GM23338 (cell line): ENCODE measurements around the gene MAP3K5. TPM values are rescaled to one million over a fixed set of nuclear protein-coding genes. Genes with fewer than 3 reads are reported as not detected.
"Not testable (repeated sequence)": the region's sequence is repeated elsewhere in the genome, so short reads cannot be mapped to it uniquely, and the experiment has no call there.

Source experiments
- ATAC-seq: fragments of 200-7000 bp; cut with Tn5 transposase; 3 replicates; pipeline ENCODE4 v1.9.1; 2020
- DNase-seq: peaks from one replicate; pipeline ENCODE4 v3.0.0-alpha.2; 2015; ENCODE audit warnings: low spot score
- H2AFZ ChIP-seq: fragments of 200-600 bp; sonication (generic); 2 replicates; pipeline ENCODE4 v1.8.0; 2016; ENCODE audit warnings: antibody characterized with exemption, mild to moderate bottlenecking, moderate library complexity
- H3F3A ChIP-seq: fragments of 200-600 bp; sonication (generic); replicated peaks from 2 replicates; pipeline ENCODE4 v1.8.0; 2017; ENCODE audit warnings: antibody characterized with exemption, mixed run types, low read depth
- H3K27ac ChIP-seq: fragments of 200-600 bp; sonication (generic); 2 replicates; pipeline ENCODE4 v1.6.1; 2016; ENCODE audit warnings: low read depth
- H3K27me3 ChIP-seq: fragments of 200-600 bp; sonication (generic); 2 replicates; pipeline ENCODE4 v1.8.0; 2016; ENCODE audit warnings: mild to moderate bottlenecking, mixed run types, moderate library complexity; ENCODE audit not compliant: insufficient read depth
- H3K36me3 ChIP-seq: fragments of 200-600 bp; sonication (generic); 2 replicates; pipeline ENCODE4 v1.8.0; 2016; ENCODE audit warnings: mild to moderate bottlenecking; ENCODE audit not compliant: insufficient read depth
- H3K4me1 ChIP-seq: fragments of 200-600 bp; sonication (generic); 2 replicates; pipeline ENCODE4 v1.8.0; 2016; ENCODE audit warnings: mild to moderate bottlenecking, moderate library complexity; ENCODE audit not compliant: insufficient read depth
- H3K4me2 ChIP-seq: fragments of 200-600 bp; sonication (generic); 2 replicates; pipeline ENCODE4 v1.7.1; 2017; ENCODE audit warnings: mixed run types
- H3K4me3 ChIP-seq: fragments of 200-600 bp; sonication (generic); 2 replicates; pipeline ENCODE4 v1.6.1; 2016; ENCODE audit warnings: mixed run types
- H3K79me2 ChIP-seq: fragments of 200-600 bp; sonication (generic); replicated peaks from 2 replicates; pipeline ENCODE4 v1.8.0; 2017; ENCODE audit warnings: mild to moderate bottlenecking; ENCODE audit not compliant: insufficient read depth
- H3K9me2 ChIP-seq: fragments of 200-600 bp; sonication (generic); 2 replicates; pipeline ENCODE4 v1.8.0; 2017; ENCODE audit not compliant: insufficient read depth
- H4K20me1 ChIP-seq: fragments of 200-600 bp; sonication (generic); replicated peaks from 2 replicates; pipeline ENCODE4 v1.8.0; 2017; ENCODE audit warnings: mild to moderate bottlenecking; ENCODE audit not compliant: insufficient read depth
- H3K27ac Mint-ChIP-seq: 2 replicates; pipeline ENCODE4 v1.8.0; 2020; ENCODE audit warnings: inconsistent platforms, mild to moderate bottlenecking, moderate library complexity, mixed read lengths
- H3K27me3 Mint-ChIP-seq: 3 replicates; pipeline ENCODE4 v1.8.0; 2022; ENCODE audit warnings: low read depth, mild to moderate bottlenecking, moderate library complexity, mixed read lengths, inconsistent platforms; ENCODE audit not compliant: insufficient read depth, poor library complexity
- H3K36me3 Mint-ChIP-seq: 3 replicates; pipeline ENCODE4 v1.8.0; 2021; ENCODE audit warnings: low read depth, mild to moderate bottlenecking, inconsistent platforms, moderate library complexity, mixed read lengths
- H3K4me1 Mint-ChIP-seq: 3 replicates; pipeline ENCODE4 v1.8.0; 2020; ENCODE audit warnings: mild to moderate bottlenecking, inconsistent platforms, mixed read lengths
- H3K4me3 Mint-ChIP-seq: 3 replicates; pipeline ENCODE4 v1.8.0; 2021; ENCODE audit warnings: moderate library complexity, mild to moderate bottlenecking, inconsistent platforms, mixed read lengths
- H3K9me3 Mint-ChIP-seq: 3 replicates; pipeline ENCODE4 v1.8.0; 2020; ENCODE audit warnings: moderate library complexity, mild to moderate bottlenecking, inconsistent platforms, mixed read lengths
- CREB1 ChIP-seq: fragments of 250-450 bp; sonication (Bioruptor Pico); IDR thresholded peaks from 2 replicates; pipeline ENCODE4 v1.5.0; 2020; ENCODE audit warnings: low read depth, mild to moderate bottlenecking, moderate library complexity
- EZH2 ChIP-seq: fragments of 200-600 bp; sonication (generic); IDR thresholded peaks from one replicate; pipeline ENCODE4 v1.8.0; 2017; ENCODE audit warnings: antibody characterized with exemption, mild to moderate bottlenecking, low read depth; ENCODE audit not compliant: unreplicated experiment
- NANOG ChIP-seq: IDR thresholded peaks from 2 replicates; pipeline ENCODE4 v1.6.1; 2016; ENCODE audit warnings: antibody characterized with exemption, borderline replicate concordance
- POLR2AphosphoS5 ChIP-seq: IDR thresholded peaks from 2 replicates; pipeline ENCODE4 v1.6.1; 2016; ENCODE audit warnings: antibody characterized with exemption, low read depth
- ZNF114 ChIP-seq: fragments of 250-450 bp; sonication (Bioruptor Pico); IDR thresholded peaks from 2 replicates; pipeline ENCODE4 v1.5.0; 2020; ENCODE audit warnings: mild to moderate bottlenecking, moderate library complexity
- ZNF331 ChIP-seq: fragments of 250-450 bp; sonication (Bioruptor Pico); IDR thresholded peaks from 2 replicates; pipeline ENCODE4 v1.5.0; 2020; ENCODE audit warnings: low read depth, mild to moderate bottlenecking, moderate library complexity
- polyA plus RNA-seq: library from polyadenylated mRNA; unstranded; fragments of >200 nt; fragmentation: Nextera tagmentation; extraction: Ambion mirVana; gene quantifications from 2 replicates; pipeline ENCODE4 v1.2.1, GENCODE V29; 2016
- total RNA-seq: library from RNA; depleted of rRNA; stranded (reverse); fragments of >200 nt; shearing (Covaris generic); gene quantifications from 2 replicates; pipeline ENCODE4 v1.2.3, GENCODE V29; 2014
- TF ChIP-seq, protein P1 (sequence below), 2 experiments: fragments of 200-600 bp in 1 of 2; sonication (generic) in 1 of 2; conservative IDR thresholded peaks; 2 replicates each; pipeline versions ENCODE4 v1.5.1 to v1.6.1; 2016 to 2017; ENCODE audit warnings: antibody characterized with exemption in 2 of 2, low read depth in 2 of 2, mild to moderate bottlenecking in 2 of 2, moderate library complexity in 1 of 2
- TF ChIP-seq, protein P2 (sequence below): IDR thresholded peaks from 2 replicates; pipeline ENCODE4 v1.6.1; 2016; ENCODE audit warnings: antibody characterized with exemption

MAP3K5 gene
- total and polyA plus RNA-seq, 2 experiments from 2014 or later = 0.76 to 2.8 TPM

DNA sequence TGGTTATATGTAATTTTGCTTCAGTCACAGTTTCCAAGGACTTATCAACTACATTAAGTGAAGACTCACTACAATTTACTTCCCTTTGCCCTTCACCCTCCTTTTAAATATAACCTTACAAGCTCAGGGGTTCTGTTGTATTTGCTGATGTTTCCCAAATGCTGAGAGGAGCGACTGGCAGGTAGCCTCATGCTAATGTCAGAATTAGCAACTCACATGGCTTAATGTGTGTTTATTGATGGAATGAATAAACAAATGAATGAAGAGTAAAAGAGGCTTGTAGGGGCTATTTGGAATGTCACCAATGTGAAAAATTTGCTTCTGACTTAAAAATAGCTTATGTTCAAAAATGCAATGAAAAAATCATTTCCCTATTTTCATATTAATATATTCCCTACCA, 200.7 kb downstream of the MAP3K5 start:
- no peaks in the 10 kb centered on the region for H3K27me3 ChIP-seq
- no peaks in the 10 kb centered on the region for H4K20me1 ChIP-seq
- peak; percentile 21; the same call in 1 of the 2 replicates for TF ChIP-seq POLR2AphosphoS5
- no peak for TF ChIP-seq ZNF331 (CRISPR knock-in tag)
- 0 out of 2 replicates have a peak, but pooled peaks have one; percentile 61 for TF ChIP-seq NANOG
- peaks cover 13% of the 10 kb centered on the region for H3K9me2 ChIP-seq
- no peaks in the 10 kb centered on the region for H3K79me2 ChIP-seq
- H3K27ac ChIP-seq = peak overlapping the region; percentile 65
- peaks cover 45% of the 10 kb centered on the region for H3K4me1 ChIP-seq
- peak; percentile 57 for ATAC-seq
- Mint-ChIP-seq H3K4me3 (no peak overlapping the region; the same call in 2 of the 3 replicates), H3K27me3 (peaks cover 6% of the 10 kb centered on the region), H3K36me3 (peaks cover 23% of the 10 kb centered on the region), H3K27ac (peak overlapping the region; percentile 33; the same call in 1 of the 2 replicates), H3K9me3 (peaks cover 15% of the 10 kb centered on the region; the same call in 2 of the 3 replicates), H3K4me1 (peaks cover 54% of the 10 kb centered on the region)
- H2AFZ ChIP-seq = no peak overlapping the region
- peak overlapping the region; percentile 4; the same call in 1 of the 2 replicates for H3K4me3 ChIP-seq
- H3K4me2 ChIP-seq = peak overlapping the region; percentile 12
- peaks cover 5% of the 10 kb centered on the region; the same call in 1 of the 2 replicates for H3K36me3 ChIP-seq
- H3F3A ChIP-seq = peaks cover 13% of the 10 kb centered on the region; the same call in 1 of the 2 replicates
- DNase-seq = peak; percentile 31

DNA sequence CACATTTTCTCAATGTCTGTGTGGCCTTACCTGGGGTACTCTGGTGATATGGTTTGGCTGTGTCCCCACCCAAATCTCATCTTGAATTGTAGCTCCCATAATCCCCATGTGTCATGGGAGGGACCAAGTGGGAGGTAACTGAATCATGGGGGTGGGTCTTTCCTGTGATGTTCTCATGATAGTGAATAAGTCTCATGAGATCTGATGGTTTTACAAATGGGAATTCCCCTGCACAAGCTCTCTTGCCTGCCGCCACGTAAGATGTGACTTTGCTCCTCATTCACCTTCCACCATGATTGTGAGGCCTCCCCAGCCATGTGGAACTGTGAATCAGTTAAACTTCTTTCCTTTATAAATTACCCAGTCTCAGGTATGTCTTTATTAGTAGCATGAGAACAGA, 201.4 kb downstream of the MAP3K5 start:
- peaks cover 23% of the 10 kb centered on the region for H3K36me3 Mint-ChIP-seq

DNA sequence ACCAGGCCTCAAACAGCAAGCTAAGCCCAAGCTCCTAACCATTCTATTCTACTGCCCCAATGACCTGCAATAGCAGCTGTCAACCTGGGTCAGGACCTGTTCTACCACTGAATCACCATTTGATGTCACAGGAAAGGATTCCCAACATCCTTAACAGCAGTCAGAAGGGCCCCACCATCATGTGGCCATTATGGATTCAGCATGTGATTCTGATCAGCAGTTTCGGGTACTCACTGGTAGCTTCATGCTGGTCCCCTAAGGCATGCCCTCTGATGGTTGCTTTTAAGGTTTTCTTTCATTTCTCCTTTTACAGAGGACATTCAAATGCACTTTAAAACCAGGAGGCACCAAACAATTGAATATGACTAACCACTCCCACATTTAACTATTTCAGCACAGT, 204.8 kb downstream of the MAP3K5 start:
- peaks cover 39% of the 10 kb centered on the region for H3K4me1 Mint-ChIP-seq
- peaks cover 29% of the 10 kb centered on the region for H3K36me3 Mint-ChIP-seq
- Histone ChIP-seq H3K9me2 (peaks cover 5% of the 10 kb centered on the region; the same call in 1 of the 2 replicates), H3K27ac (no peak overlapping the region), H3K36me3 (peaks cover 5% of the 10 kb centered on the region; the same call in 1 of the 2 replicates), H4K20me1 (no peaks in the 10 kb centered on the region), H3K4me2 (no peak overlapping the region), H3K4me3 (no peak overlapping the region), H3K4me1 (peaks cover 35% of the 10 kb centered on the region), H3K27me3 (no peaks in the 10 kb centered on the region), H2AFZ (no peak overlapping the region), H3F3A (peaks cover 5% of the 10 kb centered on the region; the same call in 1 of the 2 replicates), H3K79me2 (no peaks in the 10 kb centered on the region)
- H3K4me3 Mint-ChIP-seq = no peak overlapping the region
- no peak for ATAC-seq
- no peak for DNase-seq
- no peak overlapping the region for H3K27ac Mint-ChIP-seq
- H3K9me3 Mint-ChIP-seq = peaks cover 20% of the 10 kb centered on the region
- no peak for TF ChIP-seq CREB1 (CRISPR knock-in tag)
- no peak for TF ChIP-seq EZH2
- TF ChIP-seq, protein P1, sequence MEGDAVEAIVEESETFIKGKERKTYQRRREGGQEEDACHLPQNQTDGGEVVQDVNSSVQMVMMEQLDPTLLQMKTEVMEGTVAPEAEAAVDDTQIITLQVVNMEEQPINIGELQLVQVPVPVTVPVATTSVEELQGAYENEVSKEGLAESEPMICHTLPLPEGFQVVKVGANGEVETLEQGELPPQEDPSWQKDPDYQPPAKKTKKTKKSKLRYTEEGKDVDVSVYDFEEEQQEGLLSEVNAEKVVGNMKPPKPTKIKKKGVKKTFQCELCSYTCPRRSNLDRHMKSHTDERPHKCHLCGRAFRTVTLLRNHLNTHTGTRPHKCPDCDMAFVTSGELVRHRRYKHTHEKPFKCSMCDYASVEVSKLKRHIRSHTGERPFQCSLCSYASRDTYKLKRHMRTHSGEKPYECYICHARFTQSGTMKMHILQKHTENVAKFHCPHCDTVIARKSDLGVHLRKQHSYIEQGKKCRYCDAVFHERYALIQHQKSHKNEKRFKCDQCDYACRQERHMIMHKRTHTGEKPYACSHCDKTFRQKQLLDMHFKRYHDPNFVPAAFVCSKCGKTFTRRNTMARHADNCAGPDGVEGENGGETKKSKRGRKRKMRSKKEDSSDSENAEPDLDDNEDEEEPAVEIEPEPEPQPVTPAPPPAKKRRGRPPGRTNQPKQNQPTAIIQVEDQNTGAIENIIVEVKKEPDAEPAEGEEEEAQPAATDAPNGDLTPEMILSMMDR (conservative IDR thresholded peaks at IDR 0.05; ENCODE audit: low read depth in 2 of 2) = no peak
- no peak for TF ChIP-seq ZNF331 (CRISPR knock-in tag)
- TF ChIP-seq ZNF114 (CRISPR knock-in tag) = no peak
- no peak for TF ChIP-seq POLR2AphosphoS5
- TF ChIP-seq, protein P2, sequence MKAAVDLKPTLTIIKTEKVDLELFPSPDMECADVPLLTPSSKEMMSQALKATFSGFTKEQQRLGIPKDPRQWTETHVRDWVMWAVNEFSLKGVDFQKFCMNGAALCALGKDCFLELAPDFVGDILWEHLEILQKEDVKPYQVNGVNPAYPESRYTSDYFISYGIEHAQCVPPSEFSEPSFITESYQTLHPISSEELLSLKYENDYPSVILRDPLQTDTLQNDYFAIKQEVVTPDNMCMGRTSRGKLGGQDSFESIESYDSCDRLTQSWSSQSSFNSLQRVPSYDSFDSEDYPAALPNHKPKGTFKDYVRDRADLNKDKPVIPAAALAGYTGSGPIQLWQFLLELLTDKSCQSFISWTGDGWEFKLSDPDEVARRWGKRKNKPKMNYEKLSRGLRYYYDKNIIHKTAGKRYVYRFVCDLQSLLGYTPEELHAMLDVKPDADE = no peak
- H3K27me3 Mint-ChIP-seq = peaks cover 5% of the 10 kb centered on the region

More for the DNA sequence above, 201.4 kb downstream of the MAP3K5 start:
- not testable (repeated sequence) for H3K27me3 ChIP-seq, H3K36me3 ChIP-seq, H3K27me3 Mint-ChIP-seq, H3K79me2 ChIP-seq, DNase-seq, H4K20me1 ChIP-seq, H3K4me3 ChIP-seq, H3K4me3 Mint-ChIP-seq, H2AFZ ChIP-seq, ATAC-seq
- Mint-ChIP-seq H3K4me1 (peaks cover 62% of the 10 kb centered on the region), H3K9me3 (peaks cover 15% of the 10 kb centered on the region; the same call in 2 of the 3 replicates), H3K27ac (peak overlapping the region; percentile 91)
- H3F3A ChIP-seq = peaks cover 13% of the 10 kb centered on the region; the same call in 1 of the 2 replicates
- peaks cover 13% of the 10 kb centered on the region for H3K9me2 ChIP-seq
- peak overlapping the region; percentile 12; the same call in 1 of the 2 replicates for H3K4me2 ChIP-seq
- peaks cover 52% of the 10 kb centered on the region for H3K4me1 ChIP-seq
- peak overlapping the region; percentile 65 for H3K27ac ChIP-seq
